Panc1 (cell line): Measurements from ENCODE around the gene CCSER2. TPM values are rescaled to one million over a fixed set of nuclear protein-coding genes. Genes with fewer than 3 reads are reported as not detected.

ENCODE experiments used
- ATAC-seq: fragments of 200-7000 bp; cut with Tn5 transposase; 2 replicates; pipeline ENCODE4 v1.9.1; 2020; ENCODE audit warnings: mild to moderate bottlenecking, moderate library complexity
- BruUV-seq: library from RNA; stranded (reverse); fragments of 400-500 nt; replicated peaks from 2 replicates; lab custom pipeline; 2021; lab: Mats Ljungman, UMichigan
- CTCF ChIA-PET: fragments of 300-600 bp; sonication (Branson Sonifier 250); formaldehyde crosslinking; loops from one replicate; lab custom pipeline; 2022; ENCODE audit warnings: antibody characterized with exemption; lab: Charles Lee
- POLR2A ChIA-PET: fragments of 300-600 bp; sonication (Branson Sonifier 250); formaldehyde crosslinking; loops from one replicate; lab custom pipeline; 2022; ENCODE audit warnings: antibody characterized with exemption; lab: Charles Lee
- DNase-seq: peaks from one replicate; pipeline ENCODE4 v3.0.0-alpha.2; 2010; ENCODE audit warnings: low read depth, low spot score
- H3K27ac ChIP-seq: 2 replicates; pipeline ENCODE4 v1.5.1; 2011; ENCODE audit warnings: mild to moderate bottlenecking, low read length, inconsistent platforms
- H3K27me3 ChIP-seq: fragments of 200-500 bp; sonication (Bioruptor generic); 2 replicates; pipeline ENCODE4 v1.6.0; 2014; ENCODE audit warnings: low read length, inconsistent platforms; ENCODE audit not compliant: control insufficient read depth, insufficient read depth
- H3K36me3 ChIP-seq: fragments of 200-500 bp; sonication (Bioruptor generic); 2 replicates; pipeline ENCODE4 v1.5.1; 2014; ENCODE audit warnings: inconsistent platforms, mild to moderate bottlenecking, low read length, moderate library complexity; ENCODE audit not compliant: control insufficient read depth, insufficient read depth
- H3K4me1 ChIP-seq: 2 replicates; pipeline ENCODE4 v1.5.1; 2011; ENCODE audit warnings: inconsistent platforms, mild to moderate bottlenecking, low read length, moderate library complexity; ENCODE audit not compliant: control insufficient read depth, insufficient read depth
- H3K4me3 ChIP-seq, 2 experiments: 2 replicates each; pipeline ENCODE4 v1.5.1; 2011 to 2012; ENCODE audit warnings: low read depth in 2 of 2, low read length in 2 of 2, mild to moderate bottlenecking in 2 of 2, inconsistent platforms in 1 of 2, moderate library complexity in 1 of 2
- H3K9me3 ChIP-seq: fragments of 200-500 bp; sonication (Bioruptor generic); 2 replicates; pipeline ENCODE4 v1.5.1; 2014; ENCODE audit warnings: low read depth, mild to moderate bottlenecking, inconsistent platforms, low read length, moderate library complexity; ENCODE audit not compliant: control insufficient read depth, insufficient read depth
- POLR2AphosphoS5 ChIP-seq: IDR thresholded peaks from 2 replicates; pipeline ENCODE4 v1.6.1; 2012; ENCODE audit warnings: mild to moderate bottlenecking, low read depth, low read length, moderate library complexity
- REST ChIP-seq, 2 experiments: IDR thresholded peaks; 2 replicates each; pipeline ENCODE4 v1.6.1; 2011 to 2012; ENCODE audit warnings: low read depth in 2 of 2, control low read depth in 1 of 2, low read length in 1 of 2, mild to moderate bottlenecking in 1 of 2, moderate library complexity in 1 of 2; ENCODE audit not compliant: insufficient read depth in 1 of 2
- SIN3A ChIP-seq: IDR thresholded peaks from 2 replicates; pipeline ENCODE4 v1.6.1; 2012; ENCODE audit warnings: low read depth, mild to moderate bottlenecking, low read length, moderate library complexity, borderline replicate concordance; ENCODE audit not compliant: insufficient read depth
- TCF7L2 ChIP-seq: IDR thresholded peaks from 2 replicates; pipeline ENCODE4 v1.6.1; 2011; ENCODE audit warnings: mild to moderate bottlenecking, low read depth, low read length, inconsistent platforms
- in situ Hi-C: cut with HindIII; loops from 2 replicates; pipeline ENCODE4 v1.10.0; 2016; ENCODE audit warnings: low sequenced_read_pairs, low pct_unique_long_range_greater_than_20kb
- intact Hi-C: fragments of 100-400 bp; cut with micrococcal nuclease; formaldehyde crosslinking; loops from one replicate; pipeline ENCODE4 v1.10.0; 2022; ENCODE audit not compliant: unreplicated experiment
- total RNA-seq: library from RNA; stranded (reverse); gene quantifications from one replicate; pipeline ENCODE4 v1.2.1, GENCODE V29; 2021; ENCODE audit not compliant: unreplicated experiment
- TF ChIP-seq, protein P1 (sequence below): fragments of 450-650 bp; IDR thresholded peaks from 2 replicates; pipeline ENCODE4 v1.5.1; 2017; ENCODE audit warnings: mild to moderate bottlenecking

CCSER2 gene
- total RNA-seq, 1 experiment from 2014 or later: 63.7 TPM

DNA sequence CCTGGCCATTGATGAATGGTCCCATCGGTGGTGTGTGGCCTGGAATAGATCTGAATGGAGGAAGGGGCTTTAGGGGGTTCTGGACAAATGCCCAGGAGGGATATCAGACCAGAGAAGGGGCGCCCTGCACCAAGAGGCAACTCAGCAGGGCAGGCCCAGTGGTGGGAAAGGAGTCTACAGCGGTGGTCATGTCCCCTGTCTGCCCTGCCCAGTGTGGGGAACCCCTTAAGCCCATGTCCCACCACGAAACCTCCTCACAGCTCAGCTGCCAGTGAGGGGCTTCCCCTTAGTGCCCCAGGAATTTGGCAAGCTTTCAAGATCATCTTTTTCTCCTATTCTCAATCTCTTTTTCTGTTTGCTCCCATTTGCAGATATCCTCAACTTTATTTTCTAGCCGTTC is 14.1 kb upstream of the CCSER2 start:
- in situ Hi-C loops: no loop called here
- DNase-seq: no peak

DNA sequence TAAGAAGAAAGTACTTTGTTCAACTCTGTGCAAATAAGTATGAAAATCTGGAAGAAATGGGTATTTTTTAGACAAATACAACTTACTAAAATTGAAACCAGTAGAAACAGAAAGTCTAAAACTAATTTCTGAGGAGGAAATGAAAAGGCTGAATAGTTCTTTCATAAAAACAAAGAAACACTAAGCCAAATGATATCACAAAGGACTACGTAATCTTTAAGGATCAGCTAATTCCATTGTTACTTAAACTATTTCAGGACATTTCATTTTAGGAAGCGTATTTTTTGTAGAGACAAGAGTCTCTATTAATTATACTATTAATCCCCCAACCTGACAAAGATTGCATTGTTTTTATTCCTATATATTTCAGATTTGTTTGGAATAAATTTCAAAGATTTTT is 11.2 kb upstream of the CCSER2 start:
- ChIA-PET POLR2A (no interaction called here), CTCF (no interaction called here)
- Histone ChIP-seq H3K36me3 (no peaks in the 10 kb centered on the region), H3K4me1 (no peaks in the 10 kb centered on the region), H3K9me3 (no peaks in the 10 kb centered on the region), H3K4me3 (no peak overlapping the region), H3K27ac (no peak overlapping the region), H3K27me3 (no peaks in the 10 kb centered on the region)
- in situ Hi-C loops: no loop called here
- no peak for ATAC-seq
- TF ChIP-seq TCF7L2: no peak
- TF ChIP-seq REST (IDR thresholded peaks at IDR 0.05; ENCODE audit: insufficient read depth in 1 of 2, low read depth in 2 of 2, low read length in 1 of 2): no peak
- TF ChIP-seq, protein P1, sequence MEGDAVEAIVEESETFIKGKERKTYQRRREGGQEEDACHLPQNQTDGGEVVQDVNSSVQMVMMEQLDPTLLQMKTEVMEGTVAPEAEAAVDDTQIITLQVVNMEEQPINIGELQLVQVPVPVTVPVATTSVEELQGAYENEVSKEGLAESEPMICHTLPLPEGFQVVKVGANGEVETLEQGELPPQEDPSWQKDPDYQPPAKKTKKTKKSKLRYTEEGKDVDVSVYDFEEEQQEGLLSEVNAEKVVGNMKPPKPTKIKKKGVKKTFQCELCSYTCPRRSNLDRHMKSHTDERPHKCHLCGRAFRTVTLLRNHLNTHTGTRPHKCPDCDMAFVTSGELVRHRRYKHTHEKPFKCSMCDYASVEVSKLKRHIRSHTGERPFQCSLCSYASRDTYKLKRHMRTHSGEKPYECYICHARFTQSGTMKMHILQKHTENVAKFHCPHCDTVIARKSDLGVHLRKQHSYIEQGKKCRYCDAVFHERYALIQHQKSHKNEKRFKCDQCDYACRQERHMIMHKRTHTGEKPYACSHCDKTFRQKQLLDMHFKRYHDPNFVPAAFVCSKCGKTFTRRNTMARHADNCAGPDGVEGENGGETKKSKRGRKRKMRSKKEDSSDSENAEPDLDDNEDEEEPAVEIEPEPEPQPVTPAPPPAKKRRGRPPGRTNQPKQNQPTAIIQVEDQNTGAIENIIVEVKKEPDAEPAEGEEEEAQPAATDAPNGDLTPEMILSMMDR: no peak
- intact Hi-C loops: no loop called here
- no TSS peak for BruUV-seq
- no peak for DNase-seq

More for the DNA sequence above, 14.1 kb upstream of the CCSER2 start:
- H3K27me3 ChIP-seq: no peaks in the 10 kb centered on the region
- no peak overlapping the region for H3K4me3 ChIP-seq
- BruUV-seq: no TSS peak
- no peaks in the 10 kb centered on the region for H3K4me1 ChIP-seq
- no peaks in the 10 kb centered on the region for H3K36me3 ChIP-seq
- no peak for TF ChIP-seq TCF7L2
- no peak for TF ChIP-seq REST (IDR thresholded peaks at IDR 0.05; ENCODE audit: insufficient read depth in 1 of 2, low read depth in 2 of 2, low read length in 1 of 2)
- TF ChIP-seq SIN3A: no peak
- no peak for TF ChIP-seq POLR2AphosphoS5
- TF ChIP-seq, protein P1: no peak
- ChIA-PET POLR2A (no interaction called here), CTCF (no interaction called here)
- intact Hi-C loops: no loop called here
- ATAC-seq: peak; percentile 48; the same call in 1 of the 2 replicates
- H3K9me3 ChIP-seq: no peaks in the 10 kb centered on the region
- no peak overlapping the region for H3K27ac ChIP-seq
